Liver (tissue), 9 donors: ENCODE results near the gene UCN2. TPM values are rescaled to one million over a fixed set of nuclear protein-coding genes. Genes with fewer than 3 reads are reported as not detected.

Experiments
- DNase-seq: peaks from one replicate; pipeline ENCODE4 v3.0.0-alpha.2; 2017; ENCODE audit warnings: low spot score
- H3K27ac ChIP-seq, 2 donors: one replicate each; pipeline ENCODE4 v1.7.0; 2013; ENCODE audit warnings: inconsistent platforms in 2 of 2, low read length in 2 of 2, control low read depth in 1 of 2, low read depth in 1 of 2, mild to moderate bottlenecking in 1 of 2
- H3K27me3 ChIP-seq, 4 donors: one replicate each; pipeline versions ENCODE4 v1.6.1 to v1.7.0; 2013; ENCODE audit warnings: low read length in 3 of 4, inconsistent platforms in 1 of 4, mild to moderate bottlenecking in 1 of 4, moderate library complexity in 1 of 4; ENCODE audit not compliant: control insufficient read depth in 4 of 4, insufficient read depth in 4 of 4
- H3K36me3 ChIP-seq, 4 donors: one replicate each; pipeline versions ENCODE4 v1.6.1 to v1.7.0; 2013; ENCODE audit warnings: low read length in 3 of 4, mild to moderate bottlenecking in 3 of 4, low read depth in 1 of 4, moderate library complexity in 1 of 4; ENCODE audit not compliant: control insufficient read depth in 4 of 4, insufficient read depth in 3 of 4
- H3K4me1 ChIP-seq, 4 donors: one replicate each; pipeline versions ENCODE4 v1.6.1 to v1.7.0; 2013; ENCODE audit warnings: low read length in 3 of 4, mild to moderate bottlenecking in 3 of 4, moderate library complexity in 1 of 4; ENCODE audit not compliant: control insufficient read depth in 4 of 4, insufficient read depth in 4 of 4
- H3K4me3 ChIP-seq, 3 donors: one replicate each; pipeline versions ENCODE4 v1.6.1 to v1.7.0; 2013; ENCODE audit warnings: low read length in 3 of 3, control low read depth in 1 of 3, low read depth in 1 of 3, mild to moderate bottlenecking in 1 of 3
- H3K9ac ChIP-seq, 2 donors: one replicate each; pipeline ENCODE4 v1.7.0; 2013; ENCODE audit warnings: low read length in 2 of 2, mild to moderate bottlenecking in 2 of 2, moderate library complexity in 2 of 2, control low read depth in 1 of 2, low read depth in 1 of 2
- H3K9me3 ChIP-seq, 4 donors: one replicate each; pipeline versions ENCODE4 v1.6.1 to v1.7.0; 2013; ENCODE audit warnings: low read length in 3 of 4; ENCODE audit not compliant: control insufficient read depth in 4 of 4
- EGR1 ChIP-seq, 2 donors: IDR thresholded peaks; 2 replicates each; pipeline ENCODE4 v1.6.1; 2016 to 2018; ENCODE audit warnings: antibody characterized with exemption in 2 of 2, low read depth in 2 of 2
- FOXA1 ChIP-seq: IDR thresholded peaks from 2 replicates; pipeline ENCODE4 v1.6.1; 2016; ENCODE audit warnings: antibody characterized with exemption
- FOXA2 ChIP-seq: IDR thresholded peaks from 2 replicates; pipeline ENCODE4 v1.6.1; 2016; ENCODE audit warnings: antibody characterized with exemption
- HNF4A ChIP-seq, 2 donors: conservative IDR thresholded peaks; 2 replicates each; pipeline ENCODE4 v1.6.1; 2016; ENCODE audit warnings: antibody characterized with exemption in 2 of 2, mild to moderate bottlenecking in 2 of 2
- NR2F2 ChIP-seq: IDR thresholded peaks from 2 replicates; pipeline ENCODE4 v1.6.1; 2016; ENCODE audit warnings: antibody characterized with exemption
- RAD21 ChIP-seq, 2 donors: IDR thresholded peaks; 2 replicates each; pipeline ENCODE4 v1.6.1; 2016; ENCODE audit warnings: antibody characterized with exemption in 2 of 2, mild to moderate bottlenecking in 2 of 2
- RXRA ChIP-seq, 2 donors: IDR thresholded peaks; 2 replicates each; pipeline ENCODE4 v1.6.1; 2017 to 2018; ENCODE audit warnings: antibody characterized with exemption in 2 of 2, mild to moderate bottlenecking in 1 of 2
- SP1 ChIP-seq: IDR thresholded peaks from 2 replicates; pipeline ENCODE4 v1.6.1; 2018; ENCODE audit warnings: antibody characterized with exemption, mild to moderate bottlenecking
- TAF1 ChIP-seq: conservative IDR thresholded peaks from 2 replicates; pipeline ENCODE4 v1.6.1; 2016; ENCODE audit warnings: antibody characterized with exemption, mild to moderate bottlenecking
- YY1 ChIP-seq: IDR thresholded peaks from 2 replicates; pipeline ENCODE4 v1.6.1; 2016; ENCODE audit warnings: antibody characterized with exemption, mild to moderate bottlenecking
- ZBTB33 ChIP-seq: IDR thresholded peaks from 2 replicates; pipeline ENCODE4 v1.6.1; 2016; ENCODE audit warnings: antibody characterized with exemption
- WGBS: extraction: QIAGEN DNeasy Blood & Tissue Kit; methylation state at CpG from one replicate; pipeline ENCODE4 v1.1.7; 2013; 5-methylcytosine and 5-hydroxymethylcytosine counted together
- polyA plus RNA-seq, 2 donors: library from polyadenylated mRNA; stranded (reverse) in 1 of 2; unstranded in 1 of 2; fragments of 200-250 nt in 1 of 2; fragments of >200 nt in 1 of 2; fragmentation: Nextera tagmentation in 1 of 2; extraction: Ambion mirVana in 1 of 2; gene quantifications; one replicate each; pipeline versions ENCODE4 v1.2.1 to v1.2.3, GENCODE V29; 2013 to 2015
- total RNA-seq, 2 donors: library from RNA; depleted of rRNA; stranded (reverse); fragments of >200 nt; gene quantifications; one replicate each; pipeline ENCODE4 v1.2.3, GENCODE V29; 2014
- TF ChIP-seq, protein P1 (sequence below): IDR thresholded peaks from 2 replicates; pipeline ENCODE4 v1.6.1; 2016; ENCODE audit warnings: antibody characterized with exemption
- TF ChIP-seq, protein P2 (sequence below): fragments of 150-350 bp; IDR thresholded peaks from 2 replicates; pipeline ENCODE4 v1.5.1; 2017; ENCODE audit warnings: improper control_type of control experiment, low read depth, low read length; ENCODE audit not compliant: missing input control
- TF ChIP-seq, protein P3 (sequence below): IDR thresholded peaks from 2 replicates; pipeline ENCODE4 v1.6.1; 2016; ENCODE audit warnings: antibody characterized with exemption, mild to moderate bottlenecking
- donor health status: healthy.
- donor health status: healthy.
- donor health status: healthy.
- donor health status: healthy.
- donor health status: healthy.

UCN2 gene
- total and polyA plus RNA-seq, 4 donors: 0.08 TPM; not detected in 3

GRCh38 chr3:48575366-48575765, 11.8 kb upstream of the UCN2 start:
- WGBS: 90% methylated on average over 17 of the region's 17 CpGs
- Histone ChIP-seq H3K36me3 (no peaks in the 10 kb centered on the region), H3K27ac (no peak overlapping the region)

DNA sequence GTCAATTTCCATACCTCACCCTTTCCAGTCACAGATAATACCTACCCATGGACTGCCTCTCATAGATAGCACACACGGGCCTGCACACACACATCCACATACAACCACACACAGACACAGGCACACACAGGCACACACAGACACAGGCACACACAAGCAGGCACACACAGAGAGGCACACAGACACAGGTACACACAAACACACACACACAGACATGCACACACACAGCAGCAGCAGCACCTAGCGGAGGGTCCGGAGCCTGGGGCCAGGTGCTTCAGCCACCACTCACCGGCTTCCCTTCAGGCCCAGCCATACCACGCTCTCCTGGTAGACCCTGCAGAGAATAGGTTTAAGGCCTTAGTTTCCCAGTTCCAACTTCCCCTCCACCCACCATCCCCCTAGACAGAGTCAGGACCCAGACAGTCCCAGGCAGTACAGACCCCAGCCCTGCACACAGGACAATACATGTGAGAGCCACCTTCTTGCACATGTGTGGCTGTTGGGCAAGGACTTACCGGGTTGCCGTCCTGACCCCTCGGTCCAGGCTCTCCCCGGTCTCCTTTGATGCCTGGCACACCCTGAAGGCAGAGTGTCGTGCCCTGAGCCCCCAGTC, 10.5 kb upstream of the UCN2 start:
- Histone ChIP-seq H3K4me3 (no peak overlapping the region), H3K36me3 (no peaks in the 10 kb centered on the region), H3K9ac (no peak overlapping the region), H3K9me3 (no peaks in the 10 kb centered on the region), H3K4me1 (no peaks in the 10 kb centered on the region), H3K27me3 (no peaks in the 10 kb centered on the region), H3K27ac (no peak overlapping the region)
- TF ChIP-seq FOXA1 (no peak), EGR1 (IDR thresholded peaks at IDR 0.05; ENCODE audit: low read depth in 2 of 2) (no peak), RAD21 (IDR thresholded peaks at IDR 0.05) (no peak), HNF4A (conservative IDR thresholded peaks at IDR 0.05) (no peak), RXRA (IDR thresholded peaks at IDR 0.05) (no peak), ZBTB33 (no peak), YY1 (no peak), SP1 (no peak), FOXA2 (no peak), NR2F2 (no peak), TAF1 (no peak)
- TF ChIP-seq, protein P1, sequence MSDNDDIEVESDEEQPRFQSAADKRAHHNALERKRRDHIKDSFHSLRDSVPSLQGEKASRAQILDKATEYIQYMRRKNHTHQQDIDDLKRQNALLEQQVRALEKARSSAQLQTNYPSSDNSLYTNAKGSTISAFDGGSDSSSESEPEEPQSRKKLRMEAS: no peak
- TF ChIP-seq, protein P2, sequence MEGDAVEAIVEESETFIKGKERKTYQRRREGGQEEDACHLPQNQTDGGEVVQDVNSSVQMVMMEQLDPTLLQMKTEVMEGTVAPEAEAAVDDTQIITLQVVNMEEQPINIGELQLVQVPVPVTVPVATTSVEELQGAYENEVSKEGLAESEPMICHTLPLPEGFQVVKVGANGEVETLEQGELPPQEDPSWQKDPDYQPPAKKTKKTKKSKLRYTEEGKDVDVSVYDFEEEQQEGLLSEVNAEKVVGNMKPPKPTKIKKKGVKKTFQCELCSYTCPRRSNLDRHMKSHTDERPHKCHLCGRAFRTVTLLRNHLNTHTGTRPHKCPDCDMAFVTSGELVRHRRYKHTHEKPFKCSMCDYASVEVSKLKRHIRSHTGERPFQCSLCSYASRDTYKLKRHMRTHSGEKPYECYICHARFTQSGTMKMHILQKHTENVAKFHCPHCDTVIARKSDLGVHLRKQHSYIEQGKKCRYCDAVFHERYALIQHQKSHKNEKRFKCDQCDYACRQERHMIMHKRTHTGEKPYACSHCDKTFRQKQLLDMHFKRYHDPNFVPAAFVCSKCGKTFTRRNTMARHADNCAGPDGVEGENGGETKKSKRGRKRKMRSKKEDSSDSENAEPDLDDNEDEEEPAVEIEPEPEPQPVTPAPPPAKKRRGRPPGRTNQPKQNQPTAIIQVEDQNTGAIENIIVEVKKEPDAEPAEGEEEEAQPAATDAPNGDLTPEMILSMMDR: no peak
- TF ChIP-seq, protein P3, sequence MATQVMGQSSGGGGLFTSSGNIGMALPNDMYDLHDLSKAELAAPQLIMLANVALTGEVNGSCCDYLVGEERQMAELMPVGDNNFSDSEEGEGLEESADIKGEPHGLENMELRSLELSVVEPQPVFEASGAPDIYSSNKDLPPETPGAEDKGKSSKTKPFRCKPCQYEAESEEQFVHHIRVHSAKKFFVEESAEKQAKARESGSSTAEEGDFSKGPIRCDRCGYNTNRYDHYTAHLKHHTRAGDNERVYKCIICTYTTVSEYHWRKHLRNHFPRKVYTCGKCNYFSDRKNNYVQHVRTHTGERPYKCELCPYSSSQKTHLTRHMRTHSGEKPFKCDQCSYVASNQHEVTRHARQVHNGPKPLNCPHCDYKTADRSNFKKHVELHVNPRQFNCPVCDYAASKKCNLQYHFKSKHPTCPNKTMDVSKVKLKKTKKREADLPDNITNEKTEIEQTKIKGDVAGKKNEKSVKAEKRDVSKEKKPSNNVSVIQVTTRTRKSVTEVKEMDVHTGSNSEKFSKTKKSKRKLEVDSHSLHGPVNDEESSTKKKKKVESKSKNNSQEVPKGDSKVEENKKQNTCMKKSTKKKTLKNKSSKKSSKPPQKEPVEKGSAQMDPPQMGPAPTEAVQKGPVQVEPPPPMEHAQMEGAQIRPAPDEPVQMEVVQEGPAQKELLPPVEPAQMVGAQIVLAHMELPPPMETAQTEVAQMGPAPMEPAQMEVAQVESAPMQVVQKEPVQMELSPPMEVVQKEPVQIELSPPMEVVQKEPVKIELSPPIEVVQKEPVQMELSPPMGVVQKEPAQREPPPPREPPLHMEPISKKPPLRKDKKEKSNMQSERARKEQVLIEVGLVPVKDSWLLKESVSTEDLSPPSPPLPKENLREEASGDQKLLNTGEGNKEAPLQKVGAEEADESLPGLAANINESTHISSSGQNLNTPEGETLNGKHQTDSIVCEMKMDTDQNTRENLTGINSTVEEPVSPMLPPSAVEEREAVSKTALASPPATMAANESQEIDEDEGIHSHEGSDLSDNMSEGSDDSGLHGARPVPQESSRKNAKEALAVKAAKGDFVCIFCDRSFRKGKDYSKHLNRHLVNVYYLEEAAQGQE: no peak
- no peak for DNase-seq
- 96% methylated on average over 10 of the region's 10 CpGs for WGBS

More at GRCh38 chr3:48575366-48575765, 11.8 kb upstream of the UCN2 start:
- H3K9me3 ChIP-seq: no peaks in the 10 kb centered on the region
- no peak overlapping the region for H3K9ac ChIP-seq
- TF ChIP-seq RAD21 (IDR thresholded peaks at IDR 0.05) (no peak), FOXA1 (no peak), RXRA (IDR thresholded peaks at IDR 0.05) (no peak)
- TF ChIP-seq, protein P2: no peak
- H3K27me3 ChIP-seq: no peaks in the 10 kb centered on the region
- H3K4me1 ChIP-seq: no peaks in the 10 kb centered on the region
- no peak overlapping the region for H3K4me3 ChIP-seq
- DNase-seq: no peak
